Cardiac fibroblast (primary cell): Measurements from ENCODE around the gene PPFIA2.
"Not testable (repeated sequence)": the region's sequence is repeated elsewhere in the genome, so short reads cannot be mapped to it uniquely, and the experiment has no call there.

Source experiments
- DNase-seq, 2 donors: peaks; one replicate each; pipeline versions ENCODE4 v3.0.0 to v3.0.0-alpha.2; 2010; ENCODE audit warnings: low read depth in 2 of 2
- H3K4me3 ChIP-seq, 2 donors: replicated peaks in 1 of 2; 1 replicate in 1 of 2; 2 replicates in 1 of 2; pipeline ENCODE4 v1.5.1; 2011; ENCODE audit warnings: low read depth in 2 of 2, low read length in 2 of 2, mild to moderate bottlenecking in 2 of 2, moderate library complexity in 1 of 2
- CTCF ChIP-seq: IDR thresholded peaks from one replicate; pipeline ENCODE4 v1.5.1; 2011; ENCODE audit warnings: low read depth, mild to moderate bottlenecking, low read length, inconsistent platforms

The PPFIA2 gene

GRCh38 chr12:81221681-81222080 lies 537.5 kb downstream of the PPFIA2 start:
- TF ChIP-seq CTCF: no peak
- no peak for DNase-seq
- no peak overlapping the region for H3K4me3 ChIP-seq

- no peak for DNase-seq
- TF ChIP-seq CTCF: no peak
- H3K4me3 ChIP-seq: no peak overlapping the region
Observed at GRCh38 chr12:81216739-81217138, 542.4 kb downstream of the PPFIA2 start.

GRCh38 chr12:81212996-81213696 lies 546.0 kb downstream of the PPFIA2 start:
- no peak overlapping the region for H3K4me3 ChIP-seq
- TF ChIP-seq CTCF: no peak
- DNase-seq: no peak

- DNase-seq: no peak
- no peak for TF ChIP-seq CTCF
- no peak overlapping the region for H3K4me3 ChIP-seq
Observed at GRCh38 chr12:81211306-81211705, 547.8 kb downstream of the PPFIA2 start.

- not testable (repeated sequence) for H3K4me3 ChIP-seq
- peak; percentile 67 to 73 for DNase-seq
Observed at GRCh38 chr12:81209772-81210225, 549.4 kb downstream of the PPFIA2 start.

GRCh38 chr12:81209012-81209411 lies 550.1 kb downstream of the PPFIA2 start:
- peak; percentile 20 to 45 for DNase-seq
- no peak overlapping the region for H3K4me3 ChIP-seq
- no peak for TF ChIP-seq CTCF

GRCh38 chr12:81208187-81208911 lies 550.8 kb downstream of the PPFIA2 start:
- no peak for TF ChIP-seq CTCF
- peak; percentile 11 to 23 for DNase-seq
- H3K4me3 ChIP-seq: no peak overlapping the region
